ENCODE measurements around the gene MAP3K2.

DNA sequence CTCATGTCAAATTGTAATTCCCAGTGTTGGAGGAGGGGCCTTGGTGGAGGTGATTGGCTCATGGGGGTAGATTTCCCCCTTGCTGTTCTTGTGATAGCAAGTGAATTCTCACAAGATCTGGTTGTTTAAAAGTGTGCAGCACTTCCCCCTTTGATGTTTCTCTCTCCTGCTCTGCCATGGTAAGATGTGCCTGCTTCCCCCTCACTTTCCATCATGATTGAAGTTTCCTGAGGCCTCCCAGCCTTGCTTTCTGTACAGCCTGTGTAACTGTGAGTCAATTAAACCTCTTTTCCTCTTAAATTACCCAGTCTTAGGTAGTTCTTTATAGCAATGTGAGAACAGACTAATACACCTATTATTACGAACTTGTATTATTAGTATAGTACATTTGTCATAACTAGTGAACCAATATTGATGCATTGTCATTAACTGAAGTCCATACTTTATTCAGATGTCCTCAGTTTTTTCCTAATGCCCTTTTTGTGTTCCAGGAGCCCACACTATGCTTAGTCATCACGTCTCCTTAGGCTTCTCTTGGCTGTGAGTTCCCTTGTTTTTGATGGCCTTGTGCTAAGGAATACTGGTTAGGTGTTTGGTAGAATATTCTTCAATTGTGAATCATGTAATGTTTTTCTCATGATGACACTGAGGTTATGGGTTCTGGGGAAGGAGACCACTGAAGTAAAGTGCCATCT, 4.5 kb upstream of the MAP3K2 start:
- TF ChIP-seq CTCF (IDR thresholded peaks at IDR 0.05; ENCODE audit: low read depth, low read length, missing input control): no peak
- no peak for TF ChIP-seq HNF4G (IDR thresholded peaks at IDR 0.05)
- TF ChIP-seq HNF4A (conservative IDR thresholded peaks at IDR 0.05): no peak
- no peak for TF ChIP-seq REST (IDR thresholded peaks at IDR 0.05)
- no peak for TF ChIP-seq TAF1 (conservative IDR thresholded peaks at IDR 0.05)

All from liver (tissue), 3 donors.